HG03439 (cell line): ENCODE data around the gene SLC7A14.

Source experiments
- ATAC-seq: cut with Tn5 transposase; IDR thresholded peaks from one replicate; pipeline ENCODE4 v1.9.1; 2021; ENCODE audit warnings: mild to moderate bottlenecking, moderate library complexity; ENCODE audit not compliant: unreplicated experiment

SLC7A14 gene

GRCh38 chr3:170500462-170500861 is 85.4 kb downstream of the SLC7A14 start:
- no peak for ATAC-seq

GRCh38 chr3:170499562-170500156 is 86.2 kb downstream of the SLC7A14 start:
- no peak for ATAC-seq

GRCh38 chr3:170497207-170498095 is 88.4 kb downstream of the SLC7A14 start:
- ATAC-seq: no peak

- ATAC-seq: no peak
Observed at GRCh38 chr3:170496868-170497140, 89.1 kb downstream of the SLC7A14 start.

- no peak for ATAC-seq
Observed at GRCh38 chr3:170496026-170496867, 89.6 kb downstream of the SLC7A14 start.

- ATAC-seq: no peak
Observed at GRCh38 chr3:170494766-170495165, 91.1 kb downstream of the SLC7A14 start.

- no peak for ATAC-seq
Observed at GRCh38 chr3:170493712-170494182, 92.1 kb downstream of the SLC7A14 start.

- ATAC-seq: no peak
Observed at GRCh38 chr3:170491901-170492300, 94.0 kb downstream of the SLC7A14 start.

- ATAC-seq: no peak
Observed at GRCh38 chr3:170490828-170491560, 94.9 kb downstream of the SLC7A14 start.

GRCh38 chr3:170488802-170489201 is 97.1 kb downstream of the SLC7A14 start:
- ATAC-seq: no peak

- no peak for ATAC-seq
Observed at GRCh38 chr3:170487031-170487430, 98.8 kb downstream of the SLC7A14 start.

GRCh38 chr3:170486398-170486797 is 99.5 kb downstream of the SLC7A14 start:
- no peak for ATAC-seq

GRCh38 chr3:170485696-170486095 is 100.2 kb downstream of the SLC7A14 start:
- no peak for ATAC-seq

- no peak for ATAC-seq
Observed at GRCh38 chr3:170485294-170485693, 100.6 kb downstream of the SLC7A14 start.

GRCh38 chr3:170484869-170485268 is 101.0 kb downstream of the SLC7A14 start:
- no peak for ATAC-seq

- no peak for ATAC-seq
Observed at GRCh38 chr3:170483485-170484262, 102.2 kb downstream of the SLC7A14 start.

- ATAC-seq: no peak
Observed at GRCh38 chr3:170482199-170482598, 103.7 kb downstream of the SLC7A14 start.

GRCh38 chr3:170480111-170480510 is 105.8 kb downstream of the SLC7A14 start:
- no peak for ATAC-seq

- no peak for ATAC-seq
Observed at GRCh38 chr3:170477395-170477794, 108.5 kb downstream of the SLC7A14 start.

- no peak for ATAC-seq
Observed at GRCh38 chr3:170476291-170476690, 109.6 kb downstream of the SLC7A14 start.
